A549 (cell line): ENCODE data around the gene RPS2. TPM values are rescaled to one million over a fixed set of nuclear protein-coding genes. Genes with fewer than 3 reads are reported as not detected.
A peak's percentile ranks its signal among the peaks of the same experiment; 100 is the strongest.

ENCODE experiments used
- ATAC-seq, 2 experiments: fragments of 200-7000 bp in 1 of 2; fragments of >200 bp in 1 of 2; cut with Nextera tagmentation in 1 of 2; cut with Tn5 transposase in 1 of 2; 3 replicates each; pipeline versions ENCODE4 v1.8.0 to v1.9.1; 2018 to 2020; ENCODE audit warnings: mild to moderate bottlenecking in 1 of 2, moderate library complexity in 1 of 2
- CTCF ChIA-PET: fragments of 300-600 bp; sonication (Branson Sonifier 250); formaldehyde crosslinking; extraction: SDS; loops from one replicate; lab custom pipeline; 2021; ENCODE audit warnings: antibody characterized with exemption, inconsistent platforms; lab: Yijun Ruan, JAX
- POLR2A ChIA-PET: fragments of 350-600 bp; formaldehyde crosslinking; extraction: SDS; loops from one replicate; lab custom pipeline; 2021; ENCODE audit warnings: antibody characterized with exemption, inconsistent platforms; lab: Yijun Ruan, JAX
- DNase-seq, 2 experiments: peaks; one replicate each; pipeline versions ENCODE4 v3.0.0 to v3.0.0-alpha.2; 2011 to 2016; ENCODE audit warnings: low read depth in 1 of 2, low spot score in 1 of 2
- FAIRE-seq: peaks from 2 replicates; lab custom pipeline; 2011; peaks lifted over from hg19 to GRCh38; lab: Jason Lieb, UNC
- H3K27ac ChIP-seq, 2 experiments: fragments of >200 bp; sonication (Bioruptor Twin); formaldehyde crosslinking; 3 replicates each; pipeline ENCODE4 v1.5.1; 2016 to 2017
- H3K4me1 ChIP-seq: fragments of >200 bp; sonication (Bioruptor Twin); formaldehyde crosslinking; 3 replicates; pipeline ENCODE4 v1.6.1; 2016
- H3K4me2 ChIP-seq: fragments of >200 bp; sonication (Bioruptor Twin); formaldehyde crosslinking; 3 replicates; pipeline ENCODE4 v1.6.1; 2016
- H3K4me3 ChIP-seq: fragments of >200 bp; sonication (Bioruptor Twin); formaldehyde crosslinking; 3 replicates; pipeline ENCODE4 v1.5.1; 2016
- H3K9me3 ChIP-seq: fragments of >200 bp; sonication (Bioruptor Twin); formaldehyde crosslinking; 3 replicates; pipeline ENCODE4 v1.6.1; 2016
- BCL3 ChIP-seq: fragments of >200 bp; sonication (Bioruptor Twin); formaldehyde crosslinking; IDR thresholded peaks from 3 replicates; pipeline ENCODE4 v1.6.1; 2016
- BHLHE40 ChIP-seq: IDR thresholded peaks from 2 replicates; pipeline ENCODE4 v1.6.1; 2012; ENCODE audit warnings: low read depth, low read length, inconsistent platforms
- CBX8 ChIP-seq: fragments of 200-600 bp; sonication (generic); IDR thresholded peaks from 2 replicates; pipeline ENCODE4 v1.6.1; 2016
- CHD2 ChIP-seq: fragments of 150-350 bp; IDR thresholded peaks from 2 replicates; pipeline ENCODE4 v1.6.1; 2014; ENCODE audit warnings: low read length; ENCODE audit not compliant: partially characterized antibody
- CTCF ChIP-seq: fragments of >200 bp; sonication (Bioruptor Twin); formaldehyde crosslinking; IDR thresholded peaks from 3 replicates; pipeline ENCODE4 v1.5.1; 2016
- FOSL2 ChIP-seq, 2 experiments: fragments of 450-650 bp in 1 of 2; fragments of >200 bp in 1 of 2; sonication (Bioruptor Twin) in 1 of 2; formaldehyde crosslinking; IDR thresholded peaks; 2 replicates each; pipeline versions ENCODE4 v1.5.0 to v1.6.1; 2016 to 2020; ENCODE audit warnings: mild to moderate bottlenecking in 1 of 2, moderate library complexity in 1 of 2
- GATA3 ChIP-seq: IDR thresholded peaks from 2 replicates; pipeline ENCODE4 v1.6.1; 2012; ENCODE audit warnings: borderline replicate concordance
- HOXB13 ChIP-seq: fragments of 250-450 bp; sonication (Bioruptor Pico); IDR thresholded peaks from 2 replicates; pipeline ENCODE4 v1.5.0; 2020; ENCODE audit warnings: low read depth, mild to moderate bottlenecking, moderate library complexity
- JUN ChIP-seq, 2 experiments: fragments of >200 bp; sonication (Bioruptor Twin); formaldehyde crosslinking; IDR thresholded peaks; 2 replicates in 1 of 2; 3 replicates in 1 of 2; pipeline ENCODE4 v1.6.1; 2016 to 2017
- JUNB ChIP-seq: fragments of >200 bp; sonication (Bioruptor Twin); formaldehyde crosslinking; IDR thresholded peaks from 2 replicates; pipeline ENCODE4 v1.6.1; 2016
- MAFK ChIP-seq: fragments of 450-650 bp; IDR thresholded peaks from 2 replicates; pipeline ENCODE4 v1.6.1; 2014; ENCODE audit not compliant: partially characterized antibody
- MAZ ChIP-seq: fragments of 150-350 bp; IDR thresholded peaks from 2 replicates; pipeline ENCODE4 v1.6.1; 2014; ENCODE audit warnings: antibody characterized with exemption, low read depth, low read length, borderline replicate concordance
- MYC ChIP-seq: IDR thresholded peaks from 2 replicates; pipeline ENCODE4 v1.6.1; 2012; ENCODE audit warnings: mild to moderate bottlenecking, inconsistent platforms, low read length, improper control_type of control experiment, borderline replicate concordance
- NFE2L2 ChIP-seq: fragments of 150-350 bp; conservative IDR thresholded peaks from 2 replicates; pipeline ENCODE4 v1.6.1; 2014; ENCODE audit warnings: low read length
- NPAS2 ChIP-seq: fragments of 250-450 bp; sonication (Bioruptor Pico); IDR thresholded peaks from 2 replicates; pipeline ENCODE4 v1.8.0; 2022; ENCODE audit warnings: mild to moderate bottlenecking, moderate library complexity, borderline replicate concordance
- PBX3 ChIP-seq: IDR thresholded peaks from 2 replicates; pipeline ENCODE4 v1.6.1; 2012
- PHF8 ChIP-seq: fragments of 200-600 bp; sonication (generic); IDR thresholded peaks from 2 replicates; pipeline ENCODE4 v1.6.1; 2016; ENCODE audit warnings: low read depth, mild to moderate bottlenecking, antibody characterized with exemption, moderate library complexity, borderline replicate concordance
- RARB ChIP-seq: fragments of 250-450 bp; sonication (Bioruptor Pico); IDR thresholded peaks from 2 replicates; pipeline ENCODE4 v1.8.0; 2021; ENCODE audit warnings: mild to moderate bottlenecking, moderate library complexity
- RNF2 ChIP-seq: fragments of 200-600 bp; sonication (generic); IDR thresholded peaks from 2 replicates; pipeline ENCODE4 v1.6.1; 2016; ENCODE audit warnings: low read depth, mild to moderate bottlenecking, antibody characterized with exemption, moderate library complexity, borderline replicate concordance
- SMC3 ChIP-seq: fragments of >200 bp; sonication (Bioruptor Twin); formaldehyde crosslinking; IDR thresholded peaks from 3 replicates; pipeline ENCODE4 v1.6.1; 2018; ENCODE audit warnings: inconsistent platforms
- SREBF2 ChIP-seq: fragments of 450-650 bp; IDR thresholded peaks from 2 replicates; pipeline ENCODE4 v1.6.1; 2014; ENCODE audit warnings: mild to moderate bottlenecking, moderate library complexity
- TP53 ChIP-seq: fragments of 250-450 bp; sonication (Bioruptor Pico); IDR thresholded peaks from 2 replicates; pipeline ENCODE4 v1.5.0; 2021; ENCODE audit warnings: mild to moderate bottlenecking, moderate library complexity
- USF2 ChIP-seq: fragments of 450-650 bp; IDR thresholded peaks from 2 replicates; pipeline ENCODE4 v1.6.1; 2014; ENCODE audit warnings: antibody characterized with exemption
- ZSCAN20 ChIP-seq: fragments of 250-450 bp; sonication (Bioruptor Pico); IDR thresholded peaks from 2 replicates; pipeline ENCODE4 v1.8.0; 2022; ENCODE audit warnings: mild to moderate bottlenecking, moderate library complexity
- WGBS: methylation state at CpG from one replicate; pipeline ENCODE4 v1.1.6; 2017; ENCODE audit errors: missing lambda C conversion rate; 5-methylcytosine and 5-hydroxymethylcytosine counted together
- polyA plus RNA-seq, 4 experiments: library from polyadenylated mRNA; depleted of rRNA in 3 of 4; stranded (reverse); fragments of >200 nt; fragmentation: RNase III in 1 of 4; extraction: RNeasy Plus Mini Kit Qiagen cat#74134 plus additional on column Dnase treatment in 1 of 4; gene quantifications; 2 replicates in 3 of 4; 3 replicates in 1 of 4; pipeline ENCODE4 v1.2.3, GENCODE V29; 2011 to 2017

RPS2 gene
- polyA plus RNA-seq, 2 of the 4 experiments (the other 2 are of a cell fraction), result 2,621 to 3,626 TPM

GRCh38 chr16:2008009-2008526 is 43.4 kb upstream of the RPS2 start:
- no peak for FAIRE-seq
- peak overlapping the region; percentile 91 for H3K4me2 ChIP-seq
- no peak for TF ChIP-seq MAZ
- no peak for TF ChIP-seq CBX8
- no peak for TF ChIP-seq CHD2
- no peak for TF ChIP-seq SMC3
- no peak for TF ChIP-seq PBX3
- TF ChIP-seq RNF2, result no peak
- no peak for TF ChIP-seq TP53 (CRISPR knock-in tag)
- TF ChIP-seq JUNB, result no peak
- TF ChIP-seq FOSL2 (IDR thresholded peaks at IDR 0.05), result no peak
- no peak for TF ChIP-seq FOSL2 (CRISPR knock-in tag; IDR thresholded peaks at IDR 0.05)
- no peaks in the 10 kb centered on the region for H3K9me3 ChIP-seq
- peak overlapping the region; percentile 94 for H3K4me3 ChIP-seq
- POLR2A ChIA-PET, result interaction anchor here (0.7 to 1.4 kb wide), 3 partner anchors 24 to 147 kb away, joined by 3 to 4 read pairs (median 4); partner anchors contain the start of genes GFER, RPS2 and TRAF7
- peaks cover 55% of the 10 kb centered on the region for H3K4me1 ChIP-seq
- peak overlapping the region; percentile 95 to 98 for H3K27ac ChIP-seq
- CTCF ChIA-PET, result interaction anchor here (1.3 to 11.3 kb wide), 7 partner anchors 14 to 139 kb away, joined by 3 to 196 read pairs (median 4); partner anchors contain the start of genes GFER, NOXO1 and SYNGR3
- no peak for ATAC-seq
- DNase-seq, result no peak
- WGBS, result 53% methylated on average over 15 of the region's 15 CpGs

GRCh38 chr16:2007081-2007836 is 42.6 kb upstream of the RPS2 start:
- no peak for TF ChIP-seq ZSCAN20 (CRISPR knock-in tag)
- TF ChIP-seq MAFK, result no peak
- TF ChIP-seq HOXB13, result no peak
- no peak for TF ChIP-seq BCL3
- no peak for TF ChIP-seq CHD2
- no peak for TF ChIP-seq JUNB
- no peak for TF ChIP-seq BHLHE40
- no peak for TF ChIP-seq MYC
- TF ChIP-seq JUN (IDR thresholded peaks at IDR 0.05), result no peak
- no peak for TF ChIP-seq GATA3
- no peak for TF ChIP-seq NFE2L2
- CTCF ChIA-PET, result interaction anchor here (1.3 to 11.3 kb wide), 7 partner anchors 15 to 133 kb away, joined by 3 to 196 read pairs (median 4); partner anchors contain the start of genes GFER, NOXO1 and SYNGR3

GRCh38 chr16:2006317-2006716 is 41.7 kb upstream of the RPS2 start:
- Histone ChIP-seq H3K9me3 (no peaks in the 10 kb centered on the region), H3K4me3 (no peak overlapping the region), H3K27ac (peak overlapping the region in 1 of 2 experiments; percentile 95; a peak in 2 of 6 replicates), H3K4me2 (no peak overlapping the region), H3K4me1 (peaks cover 55% of the 10 kb centered on the region)
- ATAC-seq, result no peak
- no peak for DNase-seq
- FAIRE-seq, result no peak
- POLR2A ChIA-PET, result no interaction called here
- 87% methylated on average over 8 of the region's 8 CpGs for WGBS
- CTCF ChIA-PET, result interaction anchor here (1.5 to 11.3 kb wide), 5 partner anchors 16 to 139 kb away, joined by 3 to 196 read pairs (median 52); partner anchors contain the start of genes GFER, NOXO1, RAB26 and RNF151
- TF ChIP-seq SREBF2 (no peak), HOXB13 (no peak), MYC (no peak), NPAS2 (no peak), BCL3 (no peak), ZSCAN20 (CRISPR knock-in tag) (no peak), USF2 (no peak), PHF8 (no peak), RARB (CRISPR knock-in tag) (no peak), CTCF (no peak)

More at GRCh38 chr16:2007081-2007836, 42.6 kb upstream of the RPS2 start:
- H3K9me3 ChIP-seq, result no peaks in the 10 kb centered on the region
- ATAC-seq, result no peak
- H3K4me3 ChIP-seq, result no peak overlapping the region; the same call in 2 of the 3 replicates
- H3K27ac ChIP-seq, result peak overlapping the region in 1 of 2 experiments; percentile 95; a peak in 3 of 6 replicates
- 87% methylated on average over 14 of the region's 16 CpGs for WGBS
- DNase-seq, result no peak
- no peak for FAIRE-seq
- H3K4me2 ChIP-seq, result peak overlapping the region; percentile 91
- POLR2A ChIA-PET, result interaction anchor here (1.4 kb wide), 1 partner anchor 43 kb away, joined by 4 read pairs; the partner anchor contains the start of gene RPS2
- H3K4me1 ChIP-seq, result peaks cover 55% of the 10 kb centered on the region
